H1 (cell line): ENCODE data around the gene MICU1.

ENCODE experiments used
- ASH2L ChIP-seq: fragments of 200-600, 300-600 bp; sonication (generic); IDR thresholded peaks from one replicate; pipeline ENCODE4 v1.7.1; 2017; ENCODE audit warnings: low read length
- CTCF ChIP-seq, 3 experiments: IDR thresholded peaks; 1 replicate in 2 of 3; 2 replicates in 1 of 3; pipeline versions ENCODE4 v1.5.1 to v1.6.1; 2011; ENCODE audit warnings: low read length in 3 of 3, mild to moderate bottlenecking in 3 of 3, inconsistent platforms in 2 of 3, low read depth in 1 of 3, moderate library complexity in 1 of 3; ENCODE audit not compliant: insufficient read depth in 1 of 3; ENCODE audit errors: control extremely low read depth in 1 of 3
- EGR1 ChIP-seq: IDR thresholded peaks from 2 replicates; pipeline ENCODE4 v1.6.1; 2011; ENCODE audit warnings: low read depth, low read length, borderline replicate concordance
- EP300 ChIP-seq, 2 experiments: IDR thresholded peaks; 1 replicate in 1 of 2; 2 replicates in 1 of 2; pipeline ENCODE4 v1.6.1; 2011 to 2012; ENCODE audit warnings: low read depth in 2 of 2, low read length in 2 of 2, mild to moderate bottlenecking in 2 of 2, borderline replicate concordance in 1 of 2, inconsistent platforms in 1 of 2, moderate library complexity in 1 of 2
- KDM4A ChIP-seq: IDR thresholded peaks from one replicate; pipeline ENCODE4 v1.7.1; 2012; ENCODE audit warnings: low read depth, mild to moderate bottlenecking, moderate library complexity, low read length, inconsistent platforms; ENCODE audit not compliant: severe bottlenecking
- NANOG ChIP-seq: IDR thresholded peaks from 2 replicates; pipeline ENCODE4 v1.6.1; 2011; ENCODE audit warnings: low read length, low read depth, mild to moderate bottlenecking, inconsistent platforms; ENCODE audit not compliant: insufficient read depth, poor library complexity, severe bottlenecking
- PHF8 ChIP-seq: fragments of 200-600 bp; sonication (generic); conservative IDR thresholded peaks from 2 replicates; pipeline ENCODE4 v1.7.1; 2012; ENCODE audit warnings: low read depth, mild to moderate bottlenecking, inconsistent platforms, low read length, moderate library complexity
- POLR2AphosphoS5 ChIP-seq: IDR thresholded peaks from 2 replicates; pipeline ENCODE4 v1.6.1; 2011; ENCODE audit warnings: low read depth, low read length
- RFX5 ChIP-seq: IDR thresholded peaks from 2 replicates; pipeline ENCODE4 v1.6.1; 2011; ENCODE audit warnings: low read depth, low read length, improper control_type of control experiment, borderline replicate concordance
- TEAD4 ChIP-seq: IDR thresholded peaks from 2 replicates; pipeline ENCODE4 v1.6.1; 2012; ENCODE audit warnings: low read depth, low read length, inconsistent platforms, mixed read lengths

GRCh38 chr10:72661431-72661830 lies 35.6 kb upstream of the MICU1 start:
- no peak for TF ChIP-seq EGR1
- no peak for TF ChIP-seq CTCF (IDR thresholded peaks at IDR 0.05; ENCODE audit: control extremely low read depth in 1 of 3, insufficient read depth in 1 of 3, low read depth in 1 of 3, low read length in 3 of 3)
- TF ChIP-seq TEAD4 = no peak
- TF ChIP-seq KDM4A = no peak
- TF ChIP-seq EP300 (IDR thresholded peaks at IDR 0.05; ENCODE audit: borderline replicate concordance in 1 of 2, low read depth in 2 of 2, low read length in 2 of 2) = no peak
- TF ChIP-seq POLR2AphosphoS5 = no peak
- TF ChIP-seq RFX5 = no peak
- no peak for TF ChIP-seq NANOG
- TF ChIP-seq PHF8 = no peak
- no peak for TF ChIP-seq ASH2L
